Uterus (tissue), 4 donors: ENCODE results near the gene SREBF1. TPM values are rescaled to one million over a fixed set of nuclear protein-coding genes. Genes with fewer than 3 reads are reported as not detected.

Experiments used
- DNase-seq, 2 donors: peaks; one replicate each; pipeline ENCODE4 v3.0.0-alpha.2; 2019 to 2020
- H3K27ac ChIP-seq, 2 donors: fragments of 200-600 bp; sonication (generic); 1 replicate in 1 of 2; 2 replicates in 1 of 2; pipeline ENCODE4 v1.5.1; 2016 to 2018
- H3K27me3 ChIP-seq, 2 donors: fragments of 200-600 bp; sonication (generic); one replicate each; pipeline ENCODE4 v1.5.1; 2018 to 2019; ENCODE audit warnings: control low read depth in 1 of 2
- H3K36me3 ChIP-seq, 2 donors: fragments of 200-600 bp; sonication (generic); one replicate each; pipeline ENCODE4 v1.5.1; 2019; ENCODE audit warnings: control low read depth in 1 of 2
- H3K4me1 ChIP-seq, 2 donors: fragments of 200-600 bp; sonication (generic); one replicate each; pipeline ENCODE4 v1.5.1; 2018 to 2019; ENCODE audit warnings: control low read depth in 1 of 2
- H3K4me3 ChIP-seq, 2 donors: fragments of 200-600 bp; sonication (generic); 1 replicate in 1 of 2; 2 replicates in 1 of 2; pipeline ENCODE4 v1.5.1; 2018 to 2019; ENCODE audit warnings: mild to moderate bottlenecking in 1 of 2
- H3K9me3 ChIP-seq, 2 donors: fragments of 200-600 bp; sonication (generic); one replicate each; pipeline ENCODE4 v1.5.1; 2019; ENCODE audit warnings: control low read depth in 1 of 2
- POLR2A ChIP-seq, 2 donors: fragments of 450-650 bp; IDR thresholded peaks; one replicate each; pipeline ENCODE4 v1.6.1; 2016; ENCODE audit warnings: antibody characterized with exemption in 2 of 2, mild to moderate bottlenecking in 1 of 2, moderate library complexity in 1 of 2
- intact Hi-C: fragments of 100-400 bp; cut with DNase I; formaldehyde crosslinking; loops from one replicate; pipeline ENCODE4 v1.15.1; 2023; ENCODE audit warnings: low total_unique reads
- total RNA-seq, 4 donors: library from RNA; depleted of rRNA in 3 of 4; stranded (reverse); fragments of >200 nt in 3 of 4; gene quantifications; one replicate each; pipeline versions ENCODE4 v1.1.0 to v1.2.4, GENCODE V29; 2014 to 2023
- TF ChIP-seq, protein P1 (sequence below), 4 experiments: fragments of 200-600 bp in 2 of 4; fragments of 450-650 bp in 2 of 4; sonication (generic) in 2 of 4; IDR thresholded peaks; one replicate each; pipeline ENCODE4 v1.5.1; 2016 to 2019; ENCODE audit warnings: antibody characterized with exemption in 4 of 4, mild to moderate bottlenecking in 2 of 4, moderate library complexity in 1 of 4
- donor health status: DM: yes; HTN: yes; CAD: no.

Gene SREBF1
- total RNA-seq, 4 donors from 2014 or later = 24.8 to 94.6 (median 31.5) TPM

GRCh38 chr17:17783825-17784656 is 52.7 kb downstream of the SREBF1 start:
- Histone ChIP-seq H3K36me3 (no peaks in the 10 kb centered on the region), H3K27me3 (no peaks in the 10 kb centered on the region), H3K27ac (peak overlapping the region; percentile 91 to 94), H3K4me1 (peaks cover 6 to 35% of the 10 kb centered on the region in 2 donors), H3K4me3 (peak overlapping the region; percentile 48 to 50), H3K9me3 (no peaks in the 10 kb centered on the region)
- TF ChIP-seq, protein P1, sequence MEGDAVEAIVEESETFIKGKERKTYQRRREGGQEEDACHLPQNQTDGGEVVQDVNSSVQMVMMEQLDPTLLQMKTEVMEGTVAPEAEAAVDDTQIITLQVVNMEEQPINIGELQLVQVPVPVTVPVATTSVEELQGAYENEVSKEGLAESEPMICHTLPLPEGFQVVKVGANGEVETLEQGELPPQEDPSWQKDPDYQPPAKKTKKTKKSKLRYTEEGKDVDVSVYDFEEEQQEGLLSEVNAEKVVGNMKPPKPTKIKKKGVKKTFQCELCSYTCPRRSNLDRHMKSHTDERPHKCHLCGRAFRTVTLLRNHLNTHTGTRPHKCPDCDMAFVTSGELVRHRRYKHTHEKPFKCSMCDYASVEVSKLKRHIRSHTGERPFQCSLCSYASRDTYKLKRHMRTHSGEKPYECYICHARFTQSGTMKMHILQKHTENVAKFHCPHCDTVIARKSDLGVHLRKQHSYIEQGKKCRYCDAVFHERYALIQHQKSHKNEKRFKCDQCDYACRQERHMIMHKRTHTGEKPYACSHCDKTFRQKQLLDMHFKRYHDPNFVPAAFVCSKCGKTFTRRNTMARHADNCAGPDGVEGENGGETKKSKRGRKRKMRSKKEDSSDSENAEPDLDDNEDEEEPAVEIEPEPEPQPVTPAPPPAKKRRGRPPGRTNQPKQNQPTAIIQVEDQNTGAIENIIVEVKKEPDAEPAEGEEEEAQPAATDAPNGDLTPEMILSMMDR (IDR thresholded peaks at IDR 0.05) = no peak
- TF ChIP-seq POLR2A (IDR thresholded peaks at IDR 0.05) = no peak
- intact Hi-C loops = loop anchor here (10.0 kb wide), 1 partner anchor 89 kb away; no protein-coding TSS in a partner anchor
- DNase-seq = peak; percentile 66 to 68

DNA sequence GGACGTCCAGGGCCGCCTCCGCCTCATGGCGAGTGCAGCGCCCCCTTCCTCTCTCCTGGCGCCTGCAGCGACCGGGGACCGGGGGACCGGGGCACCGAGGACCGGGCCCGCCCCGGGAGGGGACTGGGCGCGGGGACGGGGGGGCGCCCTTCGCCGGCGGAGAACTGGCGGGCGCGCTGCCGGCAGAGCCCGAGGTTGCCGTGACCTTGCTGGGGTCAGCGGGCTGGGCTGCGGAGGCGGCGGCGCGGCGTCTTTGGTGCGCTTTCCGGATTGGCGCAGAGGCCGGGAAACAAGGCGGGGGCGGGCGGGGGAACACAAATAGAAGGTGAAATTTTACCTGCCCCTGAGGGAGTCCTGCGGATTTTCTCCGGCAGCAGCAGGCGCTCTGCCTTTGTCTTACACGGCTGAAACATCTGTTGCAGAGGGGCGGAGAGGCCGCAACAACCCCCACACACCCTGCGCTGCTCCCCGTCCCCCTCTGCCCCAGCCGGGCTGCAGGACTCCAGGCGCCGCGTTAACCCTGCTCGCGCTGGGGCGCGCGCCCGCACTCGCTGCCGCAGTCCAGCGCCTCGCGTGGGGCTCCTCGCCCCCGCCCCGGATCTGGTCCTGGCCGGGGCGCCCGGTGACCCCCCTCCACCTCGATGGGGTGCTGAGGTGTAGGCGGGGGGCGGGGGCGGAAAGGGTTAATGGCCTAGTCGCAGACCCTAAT is 53.5 kb downstream of the SREBF1 start:
- H3K36me3 ChIP-seq = no peaks in the 10 kb centered on the region
- peak; percentile 73 to 76 for DNase-seq

GRCh38 chr17:17782523-17783115 is 54.2 kb downstream of the SREBF1 start:
- Histone ChIP-seq H3K36me3 (no peaks in the 10 kb centered on the region), H3K4me3 (peak overlapping the region; percentile 48 to 50), H3K27me3 (no peaks in the 10 kb centered on the region), H3K9me3 (no peaks in the 10 kb centered on the region), H3K27ac (peak overlapping the region; percentile 91 to 94), H3K4me1 (peaks cover 14 to 46% of the 10 kb centered on the region in 2 donors)
- DNase-seq = peak in 1 of 2 donors; percentile 62
- TF ChIP-seq, protein P1 (IDR thresholded peaks at IDR 0.05) = no peak
- TF ChIP-seq POLR2A (IDR thresholded peaks at IDR 0.05) = no peak
- intact Hi-C loops = loop anchor here (10.0 kb wide), 1 partner anchor 88 kb away; no protein-coding TSS in a partner anchor

More for the DNA sequence above, 53.5 kb downstream of the SREBF1 start:
- Histone ChIP-seq H3K27ac (peak overlapping the region; percentile 91 to 94), H3K27me3 (no peaks in the 10 kb centered on the region), H3K9me3 (no peaks in the 10 kb centered on the region), H3K4me1 (peaks cover 8 to 39% of the 10 kb centered on the region in 2 donors), H3K4me3 (peak overlapping the region; percentile 48 to 50)
- peak in 1 of 2 donors; percentile 20 for TF ChIP-seq POLR2A (IDR thresholded peaks at IDR 0.05)
- TF ChIP-seq, protein P1 (IDR thresholded peaks at IDR 0.05) = peak in 1 of 4 experiments; percentile 13
- intact Hi-C loops = loop anchor here (10.0 kb wide), 1 partner anchor 88 kb away; no protein-coding TSS in a partner anchor

DNA sequence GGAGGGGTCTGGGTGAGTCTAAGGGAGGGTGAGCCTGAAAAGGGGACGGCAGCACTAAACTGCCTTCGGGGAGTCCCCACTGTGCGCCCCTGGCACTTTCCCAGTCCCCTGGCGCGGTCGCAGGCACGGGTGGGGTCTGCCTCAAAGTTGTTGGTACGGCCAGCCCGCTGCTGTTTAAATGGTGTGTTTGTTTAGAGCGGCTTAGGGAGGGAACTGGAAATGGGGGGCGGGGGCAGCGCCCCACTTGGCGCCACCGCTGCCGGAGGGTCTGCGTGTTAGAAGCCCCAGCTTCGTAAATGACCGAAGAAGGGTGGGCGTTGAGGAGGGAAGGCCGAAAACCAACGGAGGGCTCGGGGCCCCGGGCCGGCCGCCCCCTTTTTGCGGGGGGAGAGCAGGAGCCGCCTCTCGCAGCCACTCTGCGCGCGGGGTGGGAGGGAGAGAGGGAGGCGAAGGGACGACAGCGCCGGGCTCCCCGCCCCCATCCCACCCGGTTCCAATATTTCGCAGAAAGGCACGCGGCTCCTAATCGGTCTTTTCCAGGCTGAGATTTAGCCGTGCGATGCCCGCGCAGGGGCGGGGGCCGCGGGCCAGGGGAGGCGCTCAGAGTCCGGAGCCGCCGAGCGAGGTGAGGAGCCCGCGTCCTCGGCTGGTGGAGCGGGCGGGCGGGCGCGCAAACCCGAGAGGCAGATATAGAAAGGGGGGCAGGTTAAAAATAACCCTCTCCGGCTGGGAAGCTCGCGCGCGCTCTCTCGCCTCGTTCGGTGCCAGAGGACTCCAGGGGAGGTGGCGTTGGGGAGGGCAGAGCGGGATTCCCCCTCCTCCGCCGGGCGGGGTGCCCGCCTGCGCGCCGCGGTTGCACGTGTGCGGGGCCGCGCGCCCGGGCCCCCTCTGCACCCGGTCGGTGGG is 54.9 kb downstream of the SREBF1 start:
- no peak for TF ChIP-seq POLR2A (IDR thresholded peaks at IDR 0.05)
- TF ChIP-seq, protein P1 (IDR thresholded peaks at IDR 0.05) = no peak
- peak; percentile 87 for DNase-seq
- H3K9me3 ChIP-seq = no peaks in the 10 kb centered on the region
- intact Hi-C loops = loop anchor here (10.0 kb wide), 1 partner anchor 87 kb away; no protein-coding TSS in a partner anchor
- peaks cover 16 to 48% of the 10 kb centered on the region in 2 donors for H3K4me1 ChIP-seq
- H3K27me3 ChIP-seq = no peaks in the 10 kb centered on the region
- H3K27ac ChIP-seq = peak overlapping the region; percentile 91 to 94
- no peaks in the 10 kb centered on the region for H3K36me3 ChIP-seq
- H3K4me3 ChIP-seq = peak overlapping the region; percentile 48 to 50
